BJ (cell line): ENCODE data around the gene LTK. TPM values are rescaled to one million over a fixed set of nuclear protein-coding genes. Genes with fewer than 3 reads are reported as not detected.
A peak's percentile ranks its signal among the peaks of the same experiment; 100 is the strongest.

ENCODE experiments used
- CTCF ChIA-PET: fragments of 350-600 bp; formaldehyde crosslinking; extraction: SDS; loops from one replicate; lab custom pipeline; 2021; ENCODE audit warnings: antibody characterized with exemption, inconsistent platforms; lab: Yijun Ruan, JAX
- POLR2A ChIA-PET: fragments of 300-600 bp; sonication (Branson Sonifier 250); formaldehyde crosslinking; extraction: SDS; loops from one replicate; lab custom pipeline; 2021; ENCODE audit warnings: antibody characterized with exemption; lab: Charles Lee
- DNase-seq: peaks from one replicate; pipeline ENCODE4 v3.0.0-alpha.2; 2011; ENCODE audit warnings: low read depth
- H3K27me3 ChIP-seq: 2 replicates; pipeline ENCODE4 v1.6.0; 2011; ENCODE audit warnings: low read length; ENCODE audit not compliant: control insufficient read depth, insufficient read depth
- H3K36me3 ChIP-seq: 2 replicates; pipeline ENCODE4 v1.5.1; 2011; ENCODE audit warnings: low read length; ENCODE audit not compliant: control insufficient read depth, insufficient read depth
- H3K4me3 ChIP-seq: 2 replicates; pipeline ENCODE4 v1.5.1; 2011; ENCODE audit warnings: low read depth, mild to moderate bottlenecking, control low read depth, low read length
- CTCF ChIP-seq: IDR thresholded peaks from 2 replicates; pipeline ENCODE4 v1.5.1; 2011; ENCODE audit warnings: low read depth, mild to moderate bottlenecking, control low read depth, inconsistent platforms, low read length, moderate library complexity; ENCODE audit not compliant: insufficient read depth
- polyA plus RNA-seq: library from polyadenylated mRNA; depleted of rRNA; stranded (reverse); fragments of >200 nt; gene quantifications from 2 replicates; pipeline ENCODE4 v1.2.3, GENCODE V29; 2011; rRNA removed

Gene LTK
- polyA plus RNA-seq, 1 experiment, result 0.11 TPM

GRCh38 chr15:41466711-41467110, 46.9 kb downstream of the LTK start:
- DNase-seq, result no peak
- Histone ChIP-seq H3K36me3 (peaks cover 10% of the 10 kb centered on the region), H3K4me3 (no peak overlapping the region), H3K27me3 (no peaks in the 10 kb centered on the region)
- POLR2A ChIA-PET, result no interaction called here
- TF ChIP-seq CTCF, result no peak
- CTCF ChIA-PET, result interaction anchor here (0.7 to 3.8 kb wide), 17 partner anchors 9 to 434 kb away, joined by 3 to 33 read pairs (median 5); partner anchors contain the start of gene MAPKBP1

- peaks cover 10% of the 10 kb centered on the region for H3K36me3 ChIP-seq
- CTCF ChIA-PET, result interaction anchor here (0.5 to 3.8 kb wide), 33 partner anchors 10 to 1050 kb away, joined by 3 to 33 read pairs (median 4); partner anchors contain the start of gene MAPKBP1
- DNase-seq, result no peak
- peak; percentile 96 for TF ChIP-seq CTCF
- no peaks in the 10 kb centered on the region for H3K27me3 ChIP-seq
- POLR2A ChIA-PET, result no interaction called here
- no peak overlapping the region for H3K4me3 ChIP-seq
These were observed 47.7 kb downstream of the LTK start for GRCh38 chr15:41465822-41466421.

GRCh38 chr15:41464889-41465580, 48.6 kb downstream of the LTK start:
- CTCF ChIA-PET, result interaction anchor here (0.5 to 3.8 kb wide), 24 partner anchors 9 to 1051 kb away, joined by 3 to 33 read pairs (median 4); partner anchors contain the start of gene MAPKBP1
- Histone ChIP-seq H3K27me3 (no peaks in the 10 kb centered on the region), H3K4me3 (no peak overlapping the region), H3K36me3 (peaks cover 7% of the 10 kb centered on the region; the same call in 1 of the 2 replicates)
- POLR2A ChIA-PET, result no interaction called here
- TF ChIP-seq CTCF, result no peak
- DNase-seq, result no peak

- ChIA-PET CTCF (no interaction called here), POLR2A (no interaction called here)
- no peaks in the 10 kb centered on the region for H3K27me3 ChIP-seq
- TF ChIP-seq CTCF, result no peak
- DNase-seq, result no peak
- peaks cover 10% of the 10 kb centered on the region for H3K36me3 ChIP-seq
- no peak overlapping the region for H3K4me3 ChIP-seq
These were observed 51.4 kb downstream of the LTK start for GRCh38 chr15:41462084-41462795.

Other genes starting within 250 kb of the LTK start
- gene OIP5, start 181.2 kb downstream of the LTK start, polyA plus RNA-seq, result 4.0 and 5.6 TPM in 2 replicates
- 77.4 and 102 TPM in 2 replicates for gene NUSAP1, start 180.9 kb downstream of the LTK start, polyA plus RNA-seq
- 8.9 and 17.2 TPM in 2 replicates for gene NDUFAF1, start 111.3 kb downstream of the LTK start, polyA plus RNA-seq
- gene RTF1, start 96.7 kb downstream of the LTK start, polyA plus RNA-seq, result 22.6 and 27.2 TPM in 2 replicates
- gene ITPKA, start 20.0 kb downstream of the LTK start, polyA plus RNA-seq, result 0.44 and 0.59 TPM in 2 replicates
- gene RPAP1, start 30.4 kb upstream of the LTK start, polyA plus RNA-seq, result 6.4 and 14.2 TPM in 2 replicates
- 13.5 and 18.8 TPM in 2 replicates for gene TYRO3, start 45.4 kb upstream of the LTK start, polyA plus RNA-seq
- 4.7 and 8.0 TPM in 2 replicates for gene MGA, start 146.6 kb upstream of the LTK start, polyA plus RNA-seq